Astrocyte of the spinal cord (primary cell): ENCODE results near the gene ST6GALNAC3.

Source experiments
- DNase-seq: peaks from one replicate; pipeline ENCODE4 v3.0.0; 2011; ENCODE audit warnings: low read depth, low spot score
- H3K4me3 ChIP-seq: 2 replicates; pipeline ENCODE4 v1.5.1; 2011; ENCODE audit warnings: low read depth, mild to moderate bottlenecking, low read length, moderate library complexity
- in situ Hi-C: cut with HindIII; loops from 2 replicates; pipeline ENCODE4 v1.10.0; 2017; ENCODE audit warnings: low sequenced_read_pairs
- TF ChIP-seq, protein P1 (sequence below): IDR thresholded peaks from 2 replicates; pipeline ENCODE4 v1.5.1; 2012; ENCODE audit warnings: low read depth, mild to moderate bottlenecking, low read length, inconsistent platforms

ST6GALNAC3 gene

GRCh38 chr1:76186554-76187170 lies 112.1 kb downstream of the ST6GALNAC3 start:
- H3K4me3 ChIP-seq, result no peak overlapping the region
- TF ChIP-seq, protein P1, sequence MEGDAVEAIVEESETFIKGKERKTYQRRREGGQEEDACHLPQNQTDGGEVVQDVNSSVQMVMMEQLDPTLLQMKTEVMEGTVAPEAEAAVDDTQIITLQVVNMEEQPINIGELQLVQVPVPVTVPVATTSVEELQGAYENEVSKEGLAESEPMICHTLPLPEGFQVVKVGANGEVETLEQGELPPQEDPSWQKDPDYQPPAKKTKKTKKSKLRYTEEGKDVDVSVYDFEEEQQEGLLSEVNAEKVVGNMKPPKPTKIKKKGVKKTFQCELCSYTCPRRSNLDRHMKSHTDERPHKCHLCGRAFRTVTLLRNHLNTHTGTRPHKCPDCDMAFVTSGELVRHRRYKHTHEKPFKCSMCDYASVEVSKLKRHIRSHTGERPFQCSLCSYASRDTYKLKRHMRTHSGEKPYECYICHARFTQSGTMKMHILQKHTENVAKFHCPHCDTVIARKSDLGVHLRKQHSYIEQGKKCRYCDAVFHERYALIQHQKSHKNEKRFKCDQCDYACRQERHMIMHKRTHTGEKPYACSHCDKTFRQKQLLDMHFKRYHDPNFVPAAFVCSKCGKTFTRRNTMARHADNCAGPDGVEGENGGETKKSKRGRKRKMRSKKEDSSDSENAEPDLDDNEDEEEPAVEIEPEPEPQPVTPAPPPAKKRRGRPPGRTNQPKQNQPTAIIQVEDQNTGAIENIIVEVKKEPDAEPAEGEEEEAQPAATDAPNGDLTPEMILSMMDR, result no peak
- DNase-seq, result no peak
- in situ Hi-C loops, result no loop called here

- no peak for DNase-seq
- TF ChIP-seq, protein P1, result no peak
- no peak overlapping the region for H3K4me3 ChIP-seq
- in situ Hi-C loops, result no loop called here
Observed at GRCh38 chr1:76187436-76187835, 112.9 kb downstream of the ST6GALNAC3 start.

- TF ChIP-seq, protein P1, result no peak
- in situ Hi-C loops, result no loop called here
- DNase-seq, result no peak
- H3K4me3 ChIP-seq, result no peak overlapping the region
Observed at GRCh38 chr1:76189310-76189709, 114.8 kb downstream of the ST6GALNAC3 start.

GRCh38 chr1:76190749-76191424 lies 116.3 kb downstream of the ST6GALNAC3 start:
- H3K4me3 ChIP-seq, result no peak overlapping the region
- in situ Hi-C loops, result no loop called here
- TF ChIP-seq, protein P1, result no peak
- no peak for DNase-seq

GRCh38 chr1:76191561-76191960 lies 117.0 kb downstream of the ST6GALNAC3 start:
- TF ChIP-seq, protein P1, result no peak
- no peak overlapping the region for H3K4me3 ChIP-seq
- no peak for DNase-seq
- in situ Hi-C loops, result no loop called here

DNA sequence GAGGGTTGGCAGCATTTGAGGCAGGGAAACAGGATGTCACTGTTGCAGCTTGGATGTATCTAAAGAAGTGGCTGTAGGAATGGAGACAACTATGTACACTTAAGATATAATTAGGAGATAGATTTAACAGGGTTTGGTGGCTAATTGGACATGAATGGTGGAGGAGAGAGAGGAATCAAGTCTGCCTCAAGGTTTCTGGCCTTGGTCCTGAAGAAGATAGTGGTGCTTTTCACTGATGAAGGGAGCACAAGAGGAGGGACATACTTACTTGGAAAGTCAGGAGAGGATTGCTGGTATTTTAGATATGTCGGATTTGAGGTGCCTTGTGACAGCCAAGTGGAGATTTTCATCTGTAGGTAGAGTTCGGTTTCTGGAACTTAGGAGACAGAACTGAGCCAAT lies 123.9 kb downstream of the ST6GALNAC3 start:
- peak; percentile 1 for DNase-seq
- H3K4me3 ChIP-seq, result no peak overlapping the region
- in situ Hi-C loops, result no loop called here
- TF ChIP-seq, protein P1, result no peak
